HEK293 (cell line): ENCODE results near the gene EIF2AK2.
A peak's percentile ranks its signal among the peaks of the same experiment; 100 is the strongest.

ENCODE experiments used
- CTCF ChIA-PET: fragments of 350-600 bp; formaldehyde crosslinking; extraction: SDS; loops from one replicate; lab custom pipeline; 2021; ENCODE audit warnings: antibody characterized with exemption; lab: Yijun Ruan, JAX
- POLR2A ChIA-PET: fragments of 300-600 bp; formaldehyde crosslinking; extraction: SDS; loops from one replicate; lab custom pipeline; 2020; ENCODE audit warnings: antibody characterized with exemption, inconsistent platforms; lab: Yijun Ruan, JAX
- H3K27ac ChIP-seq: fragments of 200-500 bp; sonication (Bioruptor generic); 2 replicates; pipeline ENCODE4 v1.5.1; 2014; ENCODE audit warnings: low read depth, low read length, control low read depth, inconsistent platforms; ENCODE audit errors: extremely low read depth
- H3K36me3 ChIP-seq, 2 experiments: fragments of 200-500 bp in 1 of 2; sonication (Bioruptor generic) in 1 of 2; 1 replicate in 1 of 2; 2 replicates in 1 of 2; pipeline ENCODE4 v1.5.1; 2014 to 2017; ENCODE audit warnings: inconsistent platforms in 2 of 2, low read length in 2 of 2; ENCODE audit not compliant: control insufficient read depth in 2 of 2, insufficient read depth in 1 of 2
- H3K4me1 ChIP-seq: fragments of 200-500 bp; sonication (Bioruptor generic); 2 replicates; pipeline ENCODE4 v1.5.1; 2014; ENCODE audit warnings: mild to moderate bottlenecking, low read length, inconsistent platforms; ENCODE audit not compliant: control insufficient read depth, insufficient read depth
- H3K4me3 ChIP-seq: 2 replicates; pipeline ENCODE4 v1.5.1; 2011; ENCODE audit warnings: low read depth, mild to moderate bottlenecking, control low read depth, low read length, moderate library complexity
- H3K9me3 ChIP-seq: fragments of 200-500 bp; sonication (Bioruptor generic); 2 replicates; pipeline ENCODE4 v1.5.1; 2014; ENCODE audit warnings: low read depth, low read length, inconsistent platforms; ENCODE audit not compliant: control insufficient read depth, insufficient read depth
- EGR2 ChIP-seq: fragments of 450-650 bp; formaldehyde crosslinking; IDR thresholded peaks from 2 replicates; pipeline ENCODE4 v1.5.1; 2016; ENCODE audit warnings: low read depth, missing biosample characterization, missing genetic modification characterization
- GLI4 ChIP-seq: fragments of 450-650 bp; formaldehyde crosslinking; IDR thresholded peaks from 2 replicates; pipeline ENCODE4 v1.5.1; 2016; ENCODE audit warnings: missing biosample characterization, missing genetic modification characterization
- GLIS2 ChIP-seq: fragments of 450-650 bp; formaldehyde crosslinking; IDR thresholded peaks from 2 replicates; pipeline ENCODE4 v1.5.1; 2016; ENCODE audit warnings: missing biosample characterization, missing genetic modification characterization
- HOXC10 ChIP-seq: sonication (generic); formaldehyde crosslinking; IDR thresholded peaks from 2 replicates; pipeline ENCODE4 v1.8.1; 2023; ENCODE audit warnings: mild to moderate bottlenecking, missing genetic modification reagents
- KLF10 ChIP-seq: fragments of 450-650 bp; IDR thresholded peaks from 2 replicates; pipeline ENCODE4 v1.5.1; 2018; ENCODE audit warnings: missing biosample characterization, mild to moderate bottlenecking, missing genetic modification characterization
- MEIS1 ChIP-seq: sonication (generic); formaldehyde crosslinking; IDR thresholded peaks from 2 replicates; pipeline ENCODE4 v1.8.1; 2022; ENCODE audit warnings: missing genetic modification reagents, mild to moderate bottlenecking, borderline replicate concordance
- REPIN1 ChIP-seq: fragments of 450-650 bp; formaldehyde crosslinking; IDR thresholded peaks from 2 replicates; pipeline ENCODE4 v1.5.1; 2017; ENCODE audit warnings: missing biosample characterization, missing genetic modification characterization, low read depth
- SCRT2 ChIP-seq: fragments of 450-650 bp; formaldehyde crosslinking; IDR thresholded peaks from 2 replicates; pipeline ENCODE4 v1.5.1; 2016; ENCODE audit warnings: missing biosample characterization, missing genetic modification characterization
- TCF7L2 ChIP-seq: IDR thresholded peaks from 2 replicates; pipeline ENCODE4 v1.6.1; 2011; ENCODE audit warnings: low read depth, mild to moderate bottlenecking, inconsistent platforms, low read length, moderate library complexity, borderline replicate concordance
- ZEB2 ChIP-seq: fragments of 450-650 bp; formaldehyde crosslinking; IDR thresholded peaks from 2 replicates; pipeline ENCODE4 v1.5.1; 2016; ENCODE audit warnings: missing biosample characterization, missing genetic modification characterization
- ZFHX2 ChIP-seq: fragments of 450-650 bp; formaldehyde crosslinking; conservative IDR thresholded peaks from 2 replicates; pipeline ENCODE4 v1.5.1; 2016; ENCODE audit warnings: missing biosample characterization, missing genetic modification characterization
- ZFP41 ChIP-seq: fragments of 450-650 bp; formaldehyde crosslinking; IDR thresholded peaks from 2 replicates; pipeline ENCODE4 v1.5.1; 2016; ENCODE audit warnings: missing biosample characterization, missing genetic modification characterization, borderline replicate concordance
- ZNF148 ChIP-seq: fragments of 450-650 bp; formaldehyde crosslinking; IDR thresholded peaks from 2 replicates; pipeline ENCODE4 v1.5.0; 2017; ENCODE audit warnings: missing biosample characterization, missing genetic modification characterization, borderline replicate concordance
- ZNF155 ChIP-seq: fragments of 450-650 bp; formaldehyde crosslinking; IDR thresholded peaks from 2 replicates; pipeline ENCODE4 v1.5.1; 2016; ENCODE audit warnings: missing biosample characterization, missing genetic modification characterization
- ZNF169 ChIP-seq: fragments of 450-650 bp; formaldehyde crosslinking; IDR thresholded peaks from 2 replicates; pipeline ENCODE4 v1.5.1; 2016; ENCODE audit warnings: missing biosample characterization, missing genetic modification characterization
- ZNF211 ChIP-seq: fragments of 450-650 bp; formaldehyde crosslinking; IDR thresholded peaks from 2 replicates; pipeline ENCODE4 v1.5.1; 2016; ENCODE audit warnings: low read depth, missing biosample characterization, missing genetic modification characterization
- ZNF266 ChIP-seq: fragments of 450-650 bp; formaldehyde crosslinking; IDR thresholded peaks from 2 replicates; pipeline ENCODE4 v1.5.1; 2016; ENCODE audit warnings: missing biosample characterization, missing genetic modification characterization, low read depth
- ZNF350 ChIP-seq: fragments of 450-650 bp; formaldehyde crosslinking; IDR thresholded peaks from 2 replicates; pipeline ENCODE4 v1.5.0; 2017; ENCODE audit warnings: missing biosample characterization, mild to moderate bottlenecking, missing genetic modification characterization
- ZNF366 ChIP-seq: fragments of 450-650 bp; formaldehyde crosslinking; conservative IDR thresholded peaks from 2 replicates; pipeline ENCODE4 v1.5.1; 2016; ENCODE audit warnings: missing biosample characterization, missing genetic modification characterization
- ZNF426 ChIP-seq: fragments of 450-650 bp; formaldehyde crosslinking; IDR thresholded peaks from 2 replicates; pipeline ENCODE4 v1.5.1; 2017; ENCODE audit warnings: missing biosample characterization, missing genetic modification characterization, mild to moderate bottlenecking, inconsistent platforms, moderate library complexity
- ZNF473 ChIP-seq: fragments of 450-650 bp; formaldehyde crosslinking; IDR thresholded peaks from 2 replicates; pipeline ENCODE4 v1.5.1; 2017; ENCODE audit warnings: missing biosample characterization, missing genetic modification characterization
- ZNF544 ChIP-seq: fragments of 450-650 bp; formaldehyde crosslinking; IDR thresholded peaks from 2 replicates; pipeline ENCODE4 v1.5.0; 2017; ENCODE audit warnings: missing biosample characterization, missing genetic modification characterization
- ZNF548 ChIP-seq: fragments of 450-650 bp; formaldehyde crosslinking; IDR thresholded peaks from 2 replicates; pipeline ENCODE4 v1.5.1; 2016; ENCODE audit warnings: missing biosample characterization, missing genetic modification characterization
- ZNF558 ChIP-seq: fragments of 450-650 bp; formaldehyde crosslinking; IDR thresholded peaks from 2 replicates; pipeline ENCODE4 v1.5.1; 2016; ENCODE audit warnings: missing biosample characterization, missing genetic modification characterization
- ZNF571 ChIP-seq: fragments of 450-650 bp; formaldehyde crosslinking; IDR thresholded peaks from 2 replicates; pipeline ENCODE4 v1.5.0; 2017; ENCODE audit warnings: missing biosample characterization, missing genetic modification characterization
- ZNF585B ChIP-seq: fragments of 450-650 bp; formaldehyde crosslinking; IDR thresholded peaks from 2 replicates; pipeline ENCODE4 v1.5.1; 2016; ENCODE audit warnings: missing biosample characterization, missing genetic modification characterization
- ZNF654 ChIP-seq: fragments of 450-650 bp; formaldehyde crosslinking; IDR thresholded peaks from 2 replicates; pipeline ENCODE4 v1.5.1; 2016; ENCODE audit warnings: low read depth, missing biosample characterization, missing genetic modification characterization
- ZNF660 ChIP-seq: fragments of 450-650 bp; IDR thresholded peaks from 2 replicates; pipeline ENCODE4 v1.5.1; 2018; ENCODE audit warnings: missing biosample characterization, mild to moderate bottlenecking, missing genetic modification characterization
- ZNF76 ChIP-seq: fragments of 450-650 bp; formaldehyde crosslinking; IDR thresholded peaks from 2 replicates; pipeline ENCODE4; 2016; ENCODE audit warnings: low read depth, missing biosample characterization, missing genetic modification characterization, borderline replicate concordance

Gene EIF2AK2

GRCh38 chr2:37085731-37086147 lies 71.0 kb downstream of the EIF2AK2 start:
- ChIA-PET POLR2A (no interaction called here), CTCF (no interaction called here)

DNA sequence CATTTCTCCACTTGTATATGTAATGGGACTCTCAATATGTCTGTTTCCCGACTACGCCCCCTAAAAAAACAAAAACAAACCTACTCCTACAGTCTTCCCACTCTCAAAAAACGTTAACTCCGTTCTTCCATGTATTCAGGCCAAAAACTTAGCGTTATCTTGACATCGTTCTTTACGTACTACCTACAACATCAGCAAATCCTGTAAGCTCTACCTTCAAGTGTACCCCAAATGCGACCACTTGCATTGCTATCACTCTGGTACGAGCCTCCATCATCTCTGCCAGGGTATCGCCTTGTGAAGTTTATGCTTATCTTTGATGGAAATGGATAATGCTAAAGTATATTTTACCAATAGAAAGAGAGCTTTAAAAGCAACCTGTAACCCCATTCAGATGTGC lies 72.0 kb downstream of the EIF2AK2 start:
- Histone ChIP-seq H3K36me3 (peaks cover 7 to 47% of the 10 kb centered on the region in 2 experiments; a peak in 2 of 3 replicates), H3K4me3 (peak overlapping the region; percentile 92), H3K4me1 (peaks cover 6% of the 10 kb centered on the region), H3K27ac (no peak overlapping the region; the same call in 1 of the 2 replicates), H3K9me3 (no peaks in the 10 kb centered on the region)
- ChIA-PET POLR2A (interaction anchor here (1.0 to 1.4 kb wide), 3 partner anchors 8 to 118 kb away, joined by 4 to 8 read pairs (median 5); partner anchors contain the start of gene STRN), CTCF (interaction anchor here (0.6 kb wide), 1 partner anchor 293 kb away, joined by 3 read pairs; no protein-coding TSS in a partner anchor)
- 0 out of 2 replicates have a peak, but pooled peaks have one; percentile 16 for TF ChIP-seq EGR2 (tag by site-specific recombination)
- TF ChIP-seq ZNF148 (tag by site-specific recombination) = no peak
- peak; percentile 56; the same call in 1 of the 2 replicates for TF ChIP-seq ZFHX2 (tag by site-specific recombination)
- no peak for TF ChIP-seq ZNF654
- no peak for TF ChIP-seq ZNF585B (tag by site-specific recombination)
- no peak for TF ChIP-seq ZNF350
- TF ChIP-seq ZNF426 (tag by site-specific recombination) = no peak
- TF ChIP-seq ZNF558 (tag by site-specific recombination) = no peak
- TF ChIP-seq ZNF169 = no peak
- no peak for TF ChIP-seq ZNF155 (tag by site-specific recombination)
- TF ChIP-seq ZNF544 (tag by site-specific recombination) = no peak
- TF ChIP-seq ZNF76 = no peak
- no peak for TF ChIP-seq ZNF211

More at GRCh38 chr2:37085731-37086147, 71.0 kb downstream of the EIF2AK2 start:
- Histone ChIP-seq H3K27ac (no peak overlapping the region), H3K36me3 (peaks cover 14 to 43% of the 10 kb centered on the region in 2 experiments; a peak in 2 of 3 replicates), H3K9me3 (no peaks in the 10 kb centered on the region), H3K4me1 (peaks cover 6% of the 10 kb centered on the region), H3K4me3 (no peak overlapping the region)
- no peak for TF ChIP-seq ZNF571 (tag by site-specific recombination)
- 0 out of 2 replicates have a peak, but pooled peaks have one; percentile 36 for TF ChIP-seq ZNF366 (tag by site-specific recombination)
- no peak for TF ChIP-seq REPIN1 (tag by site-specific recombination)
- no peak for TF ChIP-seq GLI4
- TF ChIP-seq MEIS1 (CRISPR knock-in tag) = no peak
- TF ChIP-seq, all 188 proteins: peak for 1

DNA sequence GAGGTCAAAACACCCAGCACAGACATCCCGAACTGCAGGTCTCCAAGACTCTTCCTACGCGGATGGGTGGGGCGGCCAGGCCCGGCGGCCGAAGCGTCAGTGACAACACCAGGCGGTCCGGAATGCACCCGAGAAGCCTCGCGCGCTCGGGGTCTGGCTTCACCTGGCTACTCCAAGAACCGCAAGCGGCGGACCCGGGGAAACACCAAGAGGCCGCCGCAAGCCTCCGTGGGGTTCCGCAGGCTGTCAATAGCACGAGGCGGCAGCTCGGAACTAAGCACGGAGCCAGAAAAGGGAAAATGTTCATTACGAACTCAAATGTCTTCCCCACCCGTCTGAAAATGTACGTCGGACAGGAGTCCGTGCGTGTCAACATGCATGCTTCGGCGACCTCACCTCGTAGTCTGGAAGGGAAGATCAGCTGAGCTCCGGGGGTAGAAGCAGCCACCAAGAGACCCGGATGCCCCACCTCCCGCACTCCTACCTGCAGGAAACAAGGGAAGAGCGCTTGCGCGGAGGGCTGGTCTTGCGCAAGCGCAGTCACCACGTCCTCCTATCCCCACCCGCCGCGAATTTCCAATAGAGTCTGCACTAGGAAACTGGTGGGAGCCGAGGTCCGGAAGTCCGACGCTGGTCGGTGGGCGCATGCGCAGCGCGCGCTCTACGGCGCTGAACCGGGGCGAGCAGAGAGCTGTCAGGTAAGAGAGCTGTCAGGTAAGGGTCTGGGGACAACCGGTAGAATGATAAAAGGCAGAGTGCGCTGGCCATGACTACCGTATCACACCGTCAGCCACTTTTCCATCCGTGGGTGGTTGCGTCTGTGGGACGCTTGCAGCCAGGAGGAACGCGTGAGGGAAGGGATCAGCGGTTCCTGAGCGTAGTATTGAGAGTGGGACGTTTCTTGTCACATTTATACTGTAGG lies 72.6 kb downstream of the EIF2AK2 start, which contains the start of the genes GPATCH11 and HEATR5B:
Gene GPATCH11 (plus strand): TSS at position 646 of the 922 bp plus-strand sequence. CDS start 3,864 bp downstream, outside the sequence.
Gene HEATR5B (minus strand): TSS at position 500 of the 922 bp plus-strand sequence. CDS start 958 bp downstream, outside the sequence.
- ChIA-PET POLR2A (interaction anchor here (0.6 to 1.4 kb wide), 4 partner anchors 9 to 118 kb away, joined by 3 to 8 read pairs (median 4); partner anchors contain the start of gene STRN), CTCF (interaction anchor here (0.6 kb wide), 2 partner anchors 293 to 851 kb away, joined by 3 read pairs; no protein-coding TSS in a partner anchor)
- peak within 1 kb of the TSS; percentile 55; the same call in 1 of the 2 replicates for H3K27ac ChIP-seq
- H3K9me3 ChIP-seq = no peaks in the 10 kb centered on the region
- H3K4me1 ChIP-seq = peaks cover 6% of the 10 kb centered on the region
- peaks cover 1 to 43% of the 10 kb centered on the region in 2 experiments; a peak in 2 of 3 replicates for H3K36me3 ChIP-seq
- peak within 1 kb of the TSS; percentile 92 for H3K4me3 ChIP-seq
- TF ChIP-seq TCF7L2 (no peak), HOXC10 (CRISPR knock-in tag) (0 out of 2 replicates have a peak, but pooled peaks have one; percentile 40), SCRT2 (tag by site-specific recombination) (no peak), GLIS2 (peak; percentile 88), ZNF266 (tag by site-specific recombination) (no peak), KLF10 (peak; percentile 80), ZNF473 (tag by site-specific recombination) (no peak), ZNF660 (tag by site-specific recombination) (0 out of 2 replicates have a peak, but pooled peaks have one; percentile 28), ZEB2 (tag by site-specific recombination) (peak; percentile 66; the same call in 1 of the 2 replicates), ZNF548 (tag by site-specific recombination) (no peak), ZFP41 (no peak)
